ENCODE measurements around the gene CCDC32. TPM values are rescaled to one million over a fixed set of nuclear protein-coding genes. Genes with fewer than 3 reads are reported as not detected.

CCDC32 gene
- total and polyA plus RNA-seq, 2 donors (not counting 1 experiment from before 2014, with no cell fraction given) = 29.5 to 76.6 TPM

DNA sequence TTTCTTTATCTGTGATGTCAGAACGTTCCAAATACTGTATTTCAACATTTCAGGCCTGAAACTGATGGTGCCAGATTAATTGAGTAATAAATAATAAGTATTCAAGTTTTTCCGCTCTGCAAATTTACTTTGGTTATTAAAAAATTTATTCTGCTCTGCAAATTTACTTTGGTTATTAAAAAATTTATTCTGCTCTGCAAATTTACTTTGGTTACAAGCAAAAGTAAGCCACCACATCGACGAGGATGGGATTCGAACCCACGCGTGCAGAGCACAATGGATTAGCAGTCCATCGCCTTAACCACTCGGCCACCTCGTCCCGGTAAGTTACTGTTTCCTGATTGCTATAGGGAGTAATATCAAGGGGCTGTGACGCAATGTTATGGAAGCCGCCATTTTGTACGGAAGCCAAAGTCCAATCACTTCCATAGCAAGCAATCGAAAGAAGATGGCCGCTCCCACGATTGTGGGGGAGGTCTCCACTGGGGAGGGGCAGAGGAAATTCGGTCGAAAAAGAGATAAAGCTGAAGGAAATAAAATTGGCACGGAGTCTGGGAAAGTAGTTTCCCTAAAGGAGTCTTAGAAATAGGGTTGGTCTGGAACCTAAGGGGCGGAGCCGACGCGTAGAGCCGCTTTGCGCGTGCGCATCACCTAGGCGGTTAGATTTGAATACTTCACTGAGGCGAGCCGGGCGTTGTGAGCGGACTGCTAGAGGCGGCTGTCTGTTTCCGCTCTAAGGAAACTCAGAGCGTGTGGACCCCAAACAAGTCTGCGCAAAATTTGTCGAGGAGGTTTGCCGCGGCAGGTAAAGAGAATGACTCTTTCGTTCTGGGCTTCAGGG, 29.0 kb upstream of the CCDC32 start, which contains the start of gene KNL1:
Gene KNL1, plus strand, starts transcription at position 662 of the 841 bp plus-strand sequence. CDS start 8,683 bp downstream, outside the sequence.
- Histone ChIP-seq H3K36me3 (replicated peaks in 1 of 2; ENCODE audit: control extremely low read depth in 1 of 2, control insufficient read depth in 1 of 2, extremely low read depth in 1 of 2, insufficient read depth in 2 of 2, low read length in 1 of 2) (no peaks in the 10 kb centered on the region), H4K20me1 (ENCODE audit: control insufficient read depth, insufficient read depth, low read length, poor library complexity, severe bottlenecking) (no peaks in the 10 kb centered on the region), H3K27me3 (replicated peaks in 1 of 4; ENCODE audit: control extremely low read depth in 1 of 4, control insufficient read depth in 3 of 4, insufficient read depth in 4 of 4, low read length in 3 of 4) (no peaks in the 10 kb centered on the region), H3K9ac (ENCODE audit: low read length) (peak within 1 kb of the TSS; percentile 96), H3K4me3 (ENCODE audit: control extremely low read depth in 1 of 5, extremely low read depth in 1 of 5, insufficient read depth in 1 of 5, low read depth in 2 of 5, low read length in 4 of 5) (peak within 1 kb of the TSS; percentile 63 to 92 (median 80)), H3K27ac (ENCODE audit: low read length in 2 of 2) (peak within 1 kb of the TSS; percentile 89 to 92), H3K79me2 (ENCODE audit: control insufficient read depth, insufficient read depth, low read length) (peaks cover 21% of the 10 kb centered on the region), H3K9me3 (ENCODE audit: control extremely low read depth in 1 of 3, control insufficient read depth in 2 of 3, insufficient read depth in 1 of 3, low read length in 2 of 3) (no peaks in the 10 kb centered on the region), H3K4me1 (ENCODE audit: control insufficient read depth in 2 of 2, insufficient read depth in 2 of 2, low read length in 2 of 2) (peaks cover 10 to 22% of the 10 kb centered on the region in 2 donors), H3K4me2 (replicated peaks; ENCODE audit: low read depth, low read length, poor library complexity, severe bottlenecking) (peak within 1 kb of the TSS; percentile 85), H2AFZ (ENCODE audit: insufficient read depth, low read depth, low read length, poor library complexity, severe bottlenecking) (peak within 1 kb of the TSS; percentile 89)
- Mint-ChIP-seq H3K4me3 (peak within 1 kb of the TSS; percentile 96), H3K9me3 (ENCODE audit: insufficient read depth) (no peaks in the 10 kb centered on the region), H3K4me1 (peaks cover 23% of the 10 kb centered on the region), H3K27ac (peak within 1 kb of the TSS; percentile 99), H3K27me3 (no peaks in the 10 kb centered on the region)
- 0% methylated on average over 33 of the region's 41 CpGs for WGBS (ENCODE audit: insufficient coverage)
- DNase-seq (peak; percentile 96), ATAC-seq (ENCODE audit: low read depth) (peak; percentile 82)
- TF ChIP-seq CTCF (IDR thresholded peaks at IDR 0.05) (no peak), EZH2 (IDR thresholded peaks at IDR 0.05; ENCODE audit: borderline replicate concordance, insufficient read depth, low read depth, low read length, poor library complexity, severe bottlenecking) (no peak)
- ChIA-PET CTCF (interaction anchor here (1.2 to 7.6 kb wide), 5 partner anchors 29 to 189 kb away, joined by 3 to 54 read pairs (median 7); partner anchors contain the start of genes BAHD1 and CCDC32), POLR2A (interaction anchor here (0.6 to 1.5 kb wide), 2 partner anchors 24 to 86 kb away, joined by 3 to 4 read pairs; partner anchors contain the start of gene RPUSD2)
- intact Hi-C loops (cut with micrococcal nuclease) = loop anchor here (1.0 to 5.0 kb wide), 10 partner anchors 25 to 523 kb away; partner anchors contain the start of genes BAHD1, CCDC32, DNAJC17 and INO80
